C4-2B (cell line): ENCODE results near the gene MYG1.
A peak's percentile ranks its signal among the peaks of the same experiment; 100 is the strongest.

Experiments used
- H3K27ac ChIP-seq: fragments of 450-650 bp; 2 replicates; pipeline ENCODE4 v1.5.1; 2017
- CTCF ChIP-seq: fragments of 450-650 bp; conservative IDR thresholded peaks from 2 replicates; pipeline ENCODE4 v1.5.1; 2017; ENCODE audit warnings: mild to moderate bottlenecking
- ZFX ChIP-seq: fragments of 450-650 bp; IDR thresholded peaks from 2 replicates; pipeline ENCODE4 v1.6.1; 2017

MYG1 gene

DNA sequence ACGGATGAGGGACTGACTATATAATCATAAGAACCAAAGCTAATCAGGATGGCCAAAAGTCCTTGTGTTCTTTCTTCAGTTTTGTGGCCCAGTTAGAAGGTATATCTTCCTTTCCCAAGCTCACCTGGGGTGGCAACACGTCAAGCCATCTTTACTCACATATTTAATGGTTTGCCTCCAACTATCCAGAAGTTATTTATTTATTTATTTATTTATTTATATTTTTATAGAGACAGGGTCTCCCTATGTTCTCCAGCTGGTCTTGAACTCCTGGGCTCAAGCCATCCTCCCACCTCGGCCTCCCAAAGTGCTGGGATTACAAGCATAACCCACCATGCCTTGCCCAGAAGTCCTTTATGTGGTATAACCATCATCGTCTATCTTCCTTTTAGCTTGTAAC lies 48.4 kb downstream of the MYG1 start:
- no peak for TF ChIP-seq ZFX
- no peak for TF ChIP-seq CTCF
- H3K27ac ChIP-seq: no peak overlapping the region

GRCh38 chr12:53352331-53353256 lies 53.1 kb downstream of the MYG1 start:
- peak; percentile 93 for TF ChIP-seq CTCF
- TF ChIP-seq ZFX: no peak
- no peak overlapping the region for H3K27ac ChIP-seq

DNA sequence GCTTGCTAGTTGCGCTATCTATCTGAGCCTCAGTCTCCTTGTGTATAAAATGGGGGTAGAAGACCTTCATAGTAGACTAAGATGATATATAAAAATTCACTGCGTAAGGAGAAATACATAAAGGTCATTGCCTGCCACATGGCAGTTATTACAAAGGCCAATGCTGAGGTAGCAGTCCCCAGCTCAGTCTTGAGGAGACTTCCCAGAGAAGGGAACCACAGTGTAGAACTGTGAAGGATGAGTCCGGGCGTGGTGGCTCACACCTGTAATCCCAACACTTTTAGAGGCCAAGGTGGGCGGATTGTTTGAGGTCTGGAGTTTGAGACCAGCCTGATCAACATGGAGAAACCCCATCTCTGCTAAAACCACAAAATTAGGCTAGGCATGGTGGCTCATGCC lies 53.8 kb downstream of the MYG1 start:
- no peak overlapping the region for H3K27ac ChIP-seq

GRCh38 chr12:53355121-53355520 lies 55.6 kb downstream of the MYG1 start:
- TF ChIP-seq CTCF (no peak), ZFX (no peak)
- no peak overlapping the region for H3K27ac ChIP-seq

More for the DNA sequence above, 53.8 kb downstream of the MYG1 start:
- TF ChIP-seq CTCF (no peak), ZFX (no peak)
